Ovary (tissue), 3 donors: ENCODE results near the gene ANKRD23.

ENCODE experiments used
- EP300 ChIP-seq: sonication (generic); formaldehyde crosslinking; IDR thresholded peaks from one replicate; pipeline ENCODE4 v1.6.1; 2017; ENCODE audit warnings: antibody characterized with exemption
- POLR2A ChIP-seq: fragments of 450-650 bp; IDR thresholded peaks from one replicate; pipeline ENCODE4 v1.6.1; 2017; ENCODE audit warnings: antibody characterized with exemption, mild to moderate bottlenecking, moderate library complexity
- TF ChIP-seq, protein P1 (sequence below), 3 donors: fragments of 450-650 bp in 2 of 3; fragments of 200-600 bp in 1 of 3; IDR thresholded peaks; one replicate each; pipeline versions ENCODE4 v1.5.1 to v1.8.0; 2016 to 2022; ENCODE audit warnings: antibody characterized with exemption in 3 of 3, mild to moderate bottlenecking in 1 of 3
- donor health status: DM: no; HTN: no; CAD: no.

DNA sequence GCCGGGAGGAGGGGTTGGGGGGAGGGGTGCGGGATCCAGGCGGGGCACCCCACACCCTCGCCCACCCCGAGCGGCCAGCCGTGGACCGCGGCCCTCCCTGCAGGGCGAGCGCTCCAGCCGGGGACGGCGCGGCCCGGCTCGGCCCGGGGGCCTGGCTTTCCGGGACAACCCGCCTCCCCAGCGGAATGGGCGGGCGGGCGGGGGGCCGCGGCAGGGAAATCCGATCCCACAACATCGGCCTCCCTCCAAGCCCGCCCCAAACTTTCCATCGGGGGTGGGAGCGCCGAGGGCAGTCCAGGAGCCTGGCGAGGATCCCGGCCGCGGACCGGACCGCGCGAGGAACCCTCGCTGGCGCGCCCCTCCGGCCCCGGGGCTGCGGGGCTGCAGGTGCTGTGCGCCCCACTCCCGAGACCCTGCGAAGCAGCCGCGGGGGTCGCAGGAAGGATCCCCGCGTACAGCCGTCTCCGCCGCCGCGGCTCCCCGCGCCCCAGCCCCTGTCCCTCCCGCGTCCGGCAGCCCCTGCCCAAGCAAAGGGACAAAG lies 25.5 kb upstream of the ANKRD23 start:
- TF ChIP-seq POLR2A (peak; percentile 48), EP300 (no peak)
- TF ChIP-seq, protein P1, sequence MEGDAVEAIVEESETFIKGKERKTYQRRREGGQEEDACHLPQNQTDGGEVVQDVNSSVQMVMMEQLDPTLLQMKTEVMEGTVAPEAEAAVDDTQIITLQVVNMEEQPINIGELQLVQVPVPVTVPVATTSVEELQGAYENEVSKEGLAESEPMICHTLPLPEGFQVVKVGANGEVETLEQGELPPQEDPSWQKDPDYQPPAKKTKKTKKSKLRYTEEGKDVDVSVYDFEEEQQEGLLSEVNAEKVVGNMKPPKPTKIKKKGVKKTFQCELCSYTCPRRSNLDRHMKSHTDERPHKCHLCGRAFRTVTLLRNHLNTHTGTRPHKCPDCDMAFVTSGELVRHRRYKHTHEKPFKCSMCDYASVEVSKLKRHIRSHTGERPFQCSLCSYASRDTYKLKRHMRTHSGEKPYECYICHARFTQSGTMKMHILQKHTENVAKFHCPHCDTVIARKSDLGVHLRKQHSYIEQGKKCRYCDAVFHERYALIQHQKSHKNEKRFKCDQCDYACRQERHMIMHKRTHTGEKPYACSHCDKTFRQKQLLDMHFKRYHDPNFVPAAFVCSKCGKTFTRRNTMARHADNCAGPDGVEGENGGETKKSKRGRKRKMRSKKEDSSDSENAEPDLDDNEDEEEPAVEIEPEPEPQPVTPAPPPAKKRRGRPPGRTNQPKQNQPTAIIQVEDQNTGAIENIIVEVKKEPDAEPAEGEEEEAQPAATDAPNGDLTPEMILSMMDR (IDR thresholded peaks at IDR 0.05) = no peak
